GM18505 (cell line): Measurements from ENCODE around the gene SOBP.
"Not testable (repeated sequence)": the region's sequence is repeated elsewhere in the genome, so short reads cannot be mapped to it uniquely, and the experiment has no call there.

ENCODE experiments used
- ATAC-seq: cut with Tn5 transposase; IDR thresholded peaks from one replicate; pipeline ENCODE4 v1.9.1; 2021; ENCODE audit not compliant: unreplicated experiment
- POLR2A ChIP-seq: IDR thresholded peaks from 4 replicates; pipeline ENCODE4 v1.6.1; 2011; ENCODE audit warnings: borderline replicate concordance; ENCODE audit not compliant: insufficient read depth, insufficient read length; ENCODE audit errors: extremely low read depth

The SOBP gene

GRCh38 chr6:107495971-107496370, 6.1 kb downstream of the SOBP start:
- ATAC-seq: no peak
- no peak for TF ChIP-seq POLR2A

GRCh38 chr6:107496892-107497684, 7.2 kb downstream of the SOBP start:
- no peak for ATAC-seq
- no peak for TF ChIP-seq POLR2A

- TF ChIP-seq POLR2A: no peak
- ATAC-seq: no peak
These were observed 14.5 kb downstream of the SOBP start for GRCh38 chr6:107504270-107505026.

- TF ChIP-seq POLR2A: no peak
- ATAC-seq: no peak
These were observed 16.2 kb downstream of the SOBP start for GRCh38 chr6:107506145-107506544.

- no peak for ATAC-seq
- no peak for TF ChIP-seq POLR2A
These were observed 19.6 kb downstream of the SOBP start for GRCh38 chr6:107509506-107509905.

GRCh38 chr6:107510108-107510507, 20.2 kb downstream of the SOBP start:
- no peak for ATAC-seq
- TF ChIP-seq POLR2A: no peak

- ATAC-seq: no peak
These were observed 21.6 kb downstream of the SOBP start for GRCh38 chr6:107511511-107511993.

GRCh38 chr6:107513214-107513613, 23.3 kb downstream of the SOBP start:
- ATAC-seq: no peak
- no peak for TF ChIP-seq POLR2A

More at GRCh38 chr6:107511511-107511993, 21.6 kb downstream of the SOBP start:
- no peak for TF ChIP-seq POLR2A

- TF ChIP-seq POLR2A: no peak
These were observed 26.0 kb downstream of the SOBP start for GRCh38 chr6:107515955-107516354.

GRCh38 chr6:107517274-107517673, 27.4 kb downstream of the SOBP start:
- TF ChIP-seq POLR2A: no peak
- no peak for ATAC-seq

More at GRCh38 chr6:107515955-107516354, 26.0 kb downstream of the SOBP start:
- no peak for ATAC-seq

GRCh38 chr6:107519224-107519623, 29.3 kb downstream of the SOBP start:
- ATAC-seq: not testable (repeated sequence)

GRCh38 chr6:107520706-107521105, 30.8 kb downstream of the SOBP start:
- ATAC-seq: not testable (repeated sequence)

GRCh38 chr6:107523054-107523791, 33.3 kb downstream of the SOBP start:
- no peak for TF ChIP-seq POLR2A
- no peak for ATAC-seq
